IMR-90 (cell line): ENCODE results near the gene CTR9. TPM values are rescaled to one million over a fixed set of nuclear protein-coding genes. Genes with fewer than 3 reads are reported as not detected.
A peak's percentile ranks its signal among the peaks of the same experiment; 100 is the strongest.

Experiments
- ATAC-seq: fragments of 200-7000 bp; cut with Tn5 transposase; 2 replicates; pipeline ENCODE4 v1.9.1; 2020; ENCODE audit warnings: low read depth, mild to moderate bottlenecking, moderate library complexity
- BruUV-seq: library from RNA; stranded (reverse); fragments of 400-500 nt; replicated peaks from 2 replicates; lab custom pipeline; 2021; lab: Mats Ljungman, UMichigan
- CTCF ChIA-PET: fragments of 300-600 bp; formaldehyde crosslinking; extraction: SDS; loops from one replicate; lab custom pipeline; 2021; ENCODE audit warnings: antibody characterized with exemption; lab: Yijun Ruan, JAX
- POLR2A ChIA-PET: fragments of 300-600 bp; sonication (Branson Sonifier 250); formaldehyde crosslinking; loops from one replicate; lab custom pipeline; 2022; ENCODE audit warnings: antibody characterized with exemption; ENCODE audit not compliant: unreplicated experiment; lab: Charles Lee
- DNase-seq: peaks from one replicate; pipeline ENCODE4 v3.0.0; 2013
- H2AFZ ChIP-seq: replicated peaks from 2 replicates; pipeline ENCODE3; 2013; ENCODE audit warnings: low read length, mild to moderate bottlenecking; ENCODE audit not compliant: poor library complexity
- H2AK5ac ChIP-seq: 2 replicates; pipeline ENCODE4 v1.6.1; 2013; ENCODE audit warnings: low read depth, low read length, inconsistent platforms
- H2AK9ac ChIP-seq: replicated peaks from 2 replicates; pipeline ENCODE3; 2013; ENCODE audit warnings: mild to moderate bottlenecking, low read depth, low read length, moderate library complexity; ENCODE audit not compliant: poor library complexity
- H2BK120ac ChIP-seq: 2 replicates; pipeline ENCODE4 v1.6.1; 2013; ENCODE audit warnings: low read depth, low read length, inconsistent platforms
- H2BK15ac ChIP-seq: 3 replicates; pipeline ENCODE4 v1.6.1; 2013; ENCODE audit warnings: low read depth, low read length, inconsistent platforms
- H2BK20ac ChIP-seq: 2 replicates; pipeline ENCODE4 v1.6.1; 2013; ENCODE audit warnings: low read depth, mild to moderate bottlenecking, inconsistent platforms, low read length, moderate library complexity
- H2BK5ac ChIP-seq: 2 replicates; pipeline ENCODE4 v1.6.1; 2013; ENCODE audit warnings: mild to moderate bottlenecking, low read depth, low read length, inconsistent platforms; ENCODE audit not compliant: poor library complexity, severe bottlenecking
- H3K14ac ChIP-seq: replicated peaks from 2 replicates; pipeline ENCODE4 v1.6.1; 2013; ENCODE audit warnings: low read depth, low read length, inconsistent platforms
- H3K18ac ChIP-seq: 2 replicates; pipeline ENCODE4 v1.6.1; 2013; ENCODE audit warnings: low read depth, low read length, control low read depth
- H3K23ac ChIP-seq: 2 replicates; pipeline ENCODE4 v1.6.1; 2013; ENCODE audit warnings: low read depth, low read length, inconsistent platforms
- H3K27ac ChIP-seq: 2 replicates; pipeline ENCODE4 v1.5.1; 2013; ENCODE audit warnings: mild to moderate bottlenecking, control low read depth, low read length; ENCODE audit not compliant: insufficient read depth
- H3K27me3 ChIP-seq: 2 replicates; pipeline ENCODE4 v1.6.1; 2013; ENCODE audit warnings: low read length; ENCODE audit not compliant: control insufficient read depth, insufficient read depth
- H3K36me3 ChIP-seq: 2 replicates; pipeline ENCODE4 v1.6.1; 2013; ENCODE audit warnings: low read length, mixed read lengths; ENCODE audit not compliant: control insufficient read depth, insufficient read depth
- H3K4ac ChIP-seq: 2 replicates; pipeline ENCODE4 v1.6.1; 2013; ENCODE audit warnings: low read depth, low read length, inconsistent platforms
- H3K4me1 ChIP-seq: 2 replicates; pipeline ENCODE4 v1.6.1; 2013; ENCODE audit warnings: low read length, mixed read lengths; ENCODE audit not compliant: control insufficient read depth, insufficient read depth
- H3K4me2 ChIP-seq: 2 replicates; pipeline ENCODE4 v1.6.1; 2013; ENCODE audit warnings: low read depth, mild to moderate bottlenecking, control low read depth, low read length, moderate library complexity
- H3K4me3 ChIP-seq: 2 replicates; pipeline ENCODE4 v1.5.1; 2013; ENCODE audit warnings: low read depth, mild to moderate bottlenecking, control low read depth, low read length, moderate library complexity; ENCODE audit not compliant: insufficient read depth
- H3K56ac ChIP-seq: 2 replicates; pipeline ENCODE4 v1.6.1; 2013; ENCODE audit warnings: low read length, inconsistent platforms; ENCODE audit not compliant: insufficient read depth; ENCODE audit errors: extremely low read depth
- H3K79me1 ChIP-seq, 2 experiments: 2 replicates each; pipeline ENCODE4 v1.6.1; 2013; ENCODE audit warnings: low read length in 2 of 2, inconsistent platforms in 1 of 2, low read depth in 1 of 2
- H3K9ac ChIP-seq: 2 replicates; pipeline ENCODE4 v1.6.1; 2013; ENCODE audit warnings: low read depth, low read length, control low read depth
- H3K9me1 ChIP-seq: 2 replicates; pipeline ENCODE4 v1.6.1; 2013; ENCODE audit warnings: low read length, inconsistent platforms; ENCODE audit not compliant: insufficient read depth
- H3K9me3 ChIP-seq: 2 replicates; pipeline ENCODE4 v1.6.1; 2013; ENCODE audit warnings: low read length; ENCODE audit not compliant: control insufficient read depth, insufficient read depth
- H4K20me1 ChIP-seq: 2 replicates; pipeline ENCODE4 v1.6.1; 2013; ENCODE audit warnings: low read length, inconsistent platforms; ENCODE audit not compliant: insufficient read depth
- H4K5ac ChIP-seq: 2 replicates; pipeline ENCODE4 v1.6.1; 2013; ENCODE audit warnings: mild to moderate bottlenecking, low read depth, low read length, control low read depth
- H4K8ac ChIP-seq, 2 experiments: 2 replicates each; pipeline ENCODE4 v1.6.1; 2013; ENCODE audit warnings: low read depth in 2 of 2, low read length in 2 of 2, control low read depth in 1 of 2, inconsistent platforms in 1 of 2
- H4K91ac ChIP-seq: 2 replicates; pipeline ENCODE4 v1.6.1; 2013; ENCODE audit warnings: low read depth, low read length, inconsistent platforms; ENCODE audit not compliant: insufficient read depth
- ELK1 ChIP-seq: fragments of 150-350 bp; IDR thresholded peaks from 2 replicates; pipeline ENCODE4 v1.6.1; 2016; ENCODE audit warnings: low read depth, mild to moderate bottlenecking, low read length, moderate library complexity, borderline replicate concordance
- MAZ ChIP-seq: IDR thresholded peaks from 2 replicates; pipeline ENCODE4 v1.6.1; 2012; ENCODE audit warnings: low read depth, mild to moderate bottlenecking, low read length, improper control_type of control experiment, moderate library complexity, borderline replicate concordance
- MXI1 ChIP-seq: IDR thresholded peaks from 2 replicates; pipeline ENCODE4 v1.6.1; 2012; ENCODE audit warnings: low read depth, mild to moderate bottlenecking, low read length, moderate library complexity, borderline replicate concordance
- NFE2L2 ChIP-seq: fragments of 150-350 bp; IDR thresholded peaks from 2 replicates; pipeline ENCODE4 v1.6.1; 2016; ENCODE audit warnings: low read depth, mild to moderate bottlenecking, low read length
- RAD21 ChIP-seq: IDR thresholded peaks from 2 replicates; pipeline ENCODE4 v1.6.1; 2012; ENCODE audit warnings: low read length, improper control_type of control experiment
- RFX5 ChIP-seq: IDR thresholded peaks from 2 replicates; pipeline ENCODE4 v1.8.0; 2012; ENCODE audit warnings: low read depth, mild to moderate bottlenecking, low read length, moderate library complexity
- SMC3 ChIP-seq: fragments of 150-350 bp; IDR thresholded peaks from 2 replicates; pipeline ENCODE4 v1.6.1; 2016; ENCODE audit warnings: low read depth, mild to moderate bottlenecking, antibody characterized with exemption, low read length, moderate library complexity
- USF2 ChIP-seq: fragments of 150-350 bp; IDR thresholded peaks from 2 replicates; pipeline ENCODE4 v1.6.1; 2017; ENCODE audit warnings: mild to moderate bottlenecking, antibody characterized with exemption, low read length, low read depth
- WGBS, 2 experiments: methylation state at CpG; one replicate each; pipeline versions ENCODE4 v1.1.5 to v1.1.7; 2013; ENCODE audit warnings: missing lambda C conversion rate in 2 of 2; ENCODE audit not compliant: insufficient read length in 1 of 2; ENCODE audit errors: extremely low coverage in 2 of 2; 5-methylcytosine and 5-hydroxymethylcytosine counted together
- dilution Hi-C: fragments of 300-500 bp; cut with HindIII; formaldehyde crosslinking; loops from one replicate; pipeline ENCODE4 v1.14.3; 2018; ENCODE audit warnings: low sequenced_read_pairs; ENCODE audit not compliant: unreplicated experiment
- in situ Hi-C: fragments of 300-500 bp; cut with MboI; formaldehyde crosslinking; loops from 3 replicates; pipeline ENCODE4 v1.14.3; 2019; ENCODE audit warnings: low sequenced_read_pairs, inconsistent platforms, mixed read lengths
- intact Hi-C: fragments of 100-400 bp; cut with micrococcal nuclease; formaldehyde crosslinking; loops from 2 replicates; pipeline ENCODE4 v1.10.0; 2022
- polyA plus RNA-seq, 3 experiments: library from polyadenylated mRNA; depleted of rRNA; stranded (reverse); fragments of >200 nt; gene quantifications; 2 replicates each; pipeline ENCODE4 v1.2.3, GENCODE V29; 2012; ENCODE audit warnings: low replicate concordance in 1 of 3
- total RNA-seq: library from RNA; depleted of rRNA; stranded (reverse); fragments of >200 nt; gene quantifications from 2 replicates; pipeline ENCODE4 v1.2.3, GENCODE V29; 2012

CTR9 gene
- total and polyA plus RNA-seq, 2 of the 4 experiments (the other 2 are of a cell fraction) = 16.8 to 37.1 TPM

GRCh38 chr11:10716543-10717259 lies 34.3 kb upstream of the CTR9 start:
- Histone ChIP-seq H4K91ac (peak overlapping the region; percentile 32; the same call in 1 of the 2 replicates), H3K4ac (peak overlapping the region; percentile 33), H2BK5ac (no peak overlapping the region), H2BK120ac (peak overlapping the region; percentile 4; the same call in 1 of the 2 replicates), H3K14ac (peak overlapping the region; percentile 22; the same call in 1 of the 2 replicates), H4K5ac (peak overlapping the region; percentile 60; the same call in 1 of the 2 replicates), H4K8ac (peak overlapping the region in 1 of 2 experiments; percentile 36; a peak in 1 of 4 replicates), H3K36me3 (no peaks in the 10 kb centered on the region), H4K20me1 (no peaks in the 10 kb centered on the region), H3K56ac (no peak overlapping the region), H2AK5ac (peak overlapping the region; percentile 31; the same call in 1 of the 2 replicates), H2AK9ac (no peak overlapping the region), H3K27me3 (no peaks in the 10 kb centered on the region), H3K9me1 (peaks cover 8% of the 10 kb centered on the region), H3K23ac (peak overlapping the region; percentile 18; the same call in 1 of the 2 replicates), H3K79me1 (no peaks in the 10 kb centered on the region), H3K4me3 (no peak overlapping the region), H3K9ac (no peak overlapping the region), H2BK20ac (peak overlapping the region; percentile 21; the same call in 1 of the 2 replicates), H3K4me1 (peaks cover 13% of the 10 kb centered on the region), H2AFZ (peak overlapping the region; percentile 53), H3K27ac (no peak overlapping the region), H3K4me2 (peak overlapping the region; percentile 24; the same call in 1 of the 2 replicates), H2BK15ac (peak overlapping the region; percentile 63; the same call in 1 of the 3 replicates), H3K18ac (peak overlapping the region; percentile 17; the same call in 1 of the 2 replicates), H3K9me3 (no peaks in the 10 kb centered on the region)
- ChIA-PET POLR2A (no interaction called here), CTCF (interaction anchor here (0.6 to 1.0 kb wide), 2 partner anchors 69 to 808 kb away, joined by 3 to 4 read pairs; no protein-coding TSS in a partner anchor)
- intact Hi-C loops (no loop called here), dilution Hi-C loops (no loop called here), in situ Hi-C loops (no loop called here)
- no peak for TF ChIP-seq MXI1
- no peak for TF ChIP-seq NFE2L2
- no peak for TF ChIP-seq RAD21
- TF ChIP-seq SMC3 = no peak
- TF ChIP-seq USF2 = peak; percentile 28; the same call in 1 of the 2 replicates
- TF ChIP-seq MAZ = no peak
- TF ChIP-seq ELK1 = no peak
- no peak for TF ChIP-seq RFX5
- no TSS peak for BruUV-seq
- ATAC-seq (no peak), DNase-seq (no peak)
- no CpG with 5 or more reads among the region's 9 CpGs for WGBS, 2 experiments
